ENCODE data around the gene USP37.
"Not testable (repeated sequence)": the region's sequence is repeated elsewhere in the genome, so short reads cannot be mapped to it uniquely, and the experiment has no call there.

USP37 gene

GRCh38 chr2:218568190-218569037 lies at the start of gene USP37, which contains the start of gene CNOT9:
Gene USP37 (minus strand): TSS chr2:218568351. CDS start chr2:218558653, 9,698 bp downstream.
Gene CNOT9 (plus strand): TSS chr2:218568839. CDS start chr2:218568955, 116 bp downstream.
- peak; percentile 100 for DNase-seq (ENCODE audit: low spot score)

GRCh38 chr2:218615868-218616315 lies 47.7 kb upstream of the USP37 start:
- DNase-seq (ENCODE audit: low spot score): no peak

GRCh38 chr2:218607436-218608115 lies 39.4 kb upstream of the USP37 start, which contains the start of gene PLCD4:
Gene PLCD4 (plus strand): TSS chr2:218607899. CDS start chr2:218615740, 7,841 bp downstream.
- DNase-seq (ENCODE audit: low spot score): peak; percentile 82

GRCh38 chr2:218605432-218605831 lies 37.3 kb upstream of the USP37 start:
- DNase-seq (ENCODE audit: low spot score): no peak

GRCh38 chr2:218585541-218585940 lies 17.4 kb upstream of the USP37 start:
- DNase-seq (ENCODE audit: low spot score): no peak

GRCh38 chr2:218583983-218584850 lies 16.1 kb upstream of the USP37 start:
- DNase-seq (ENCODE audit: low spot score): no peak

GRCh38 chr2:218582076-218582475 lies 13.9 kb upstream of the USP37 start:
- peak; percentile 32 for DNase-seq (ENCODE audit: low spot score)

GRCh38 chr2:218578272-218578877 lies 10.2 kb upstream of the USP37 start:
- DNase-seq (ENCODE audit: low spot score): no peak

GRCh38 chr2:218577482-218578220 lies 9.5 kb upstream of the USP37 start:
- DNase-seq (ENCODE audit: low spot score): no peak

GRCh38 chr2:218576854-218577253 lies 8.7 kb upstream of the USP37 start:
- no peak for DNase-seq (ENCODE audit: low spot score)

- DNase-seq (ENCODE audit: low spot score): peak; percentile 15
Observed at GRCh38 chr2:218570850-218571249, 2.7 kb upstream of the USP37 start.

- peak; percentile 38 for DNase-seq (ENCODE audit: low spot score)
Observed at GRCh38 chr2:218569661-218570500, 1.7 kb upstream of the USP37 start.

- DNase-seq (ENCODE audit: low spot score): peak; percentile 63
Observed at GRCh38 chr2:218569038-218569431, 884 bp upstream of the USP37 start.

GRCh38 chr2:218567797-218568189 lies 358 bp downstream of the USP37 start:
- DNase-seq (ENCODE audit: low spot score): no peak

- no peak for DNase-seq (ENCODE audit: low spot score)
Observed at GRCh38 chr2:218566296-218566695, 1.9 kb downstream of the USP37 start.

GRCh38 chr2:218564056-218564455 lies 4.1 kb downstream of the USP37 start:
- DNase-seq (ENCODE audit: low spot score): no peak

- DNase-seq (ENCODE audit: low spot score): no peak
Observed at GRCh38 chr2:218558986-218559385, 9.2 kb downstream of the USP37 start.

- no peak for DNase-seq (ENCODE audit: low spot score)
Observed at GRCh38 chr2:218557941-218558340, 10.2 kb downstream of the USP37 start.

GRCh38 chr2:218555527-218555926 lies 12.6 kb downstream of the USP37 start:
- DNase-seq (ENCODE audit: low spot score): no peak

GRCh38 chr2:218554225-218554624 lies 13.9 kb downstream of the USP37 start:
- DNase-seq (ENCODE audit: low spot score): not testable (repeated sequence)
